H9 (cell line): ENCODE measurements around the gene CCDC174. TPM values are rescaled to one million over a fixed set of nuclear protein-coding genes. Genes with fewer than 3 reads are reported as not detected.

ENCODE experiments used
- DNase-seq: peaks from one replicate; pipeline ENCODE4 v3.0.0-alpha.2; 2017
- H2AFZ ChIP-seq: one replicate; pipeline ENCODE4 v1.6.1; 2013; ENCODE audit warnings: mild to moderate bottlenecking, low read length, control low read depth, moderate library complexity
- H2AK5ac ChIP-seq: 2 replicates; pipeline ENCODE4 v1.6.1; 2013; ENCODE audit warnings: low read length, control low read depth, mixed read lengths; ENCODE audit not compliant: insufficient read length
- H2BK120ac ChIP-seq: one replicate; pipeline ENCODE4 v1.6.1; 2013; ENCODE audit warnings: low read depth, mild to moderate bottlenecking, low read length, control low read depth, inconsistent platforms; ENCODE audit not compliant: poor library complexity, severe bottlenecking
- H2BK12ac ChIP-seq: 2 replicates; pipeline ENCODE4 v1.6.1; 2013; ENCODE audit warnings: low read length, control low read depth, mixed read lengths, low read depth; ENCODE audit not compliant: insufficient read length
- H2BK15ac ChIP-seq: 2 replicates; pipeline ENCODE4 v1.6.1; 2013; ENCODE audit warnings: low read depth, low read length, control low read depth
- H2BK20ac ChIP-seq: one replicate; pipeline ENCODE4 v1.6.1; 2013; ENCODE audit warnings: low read depth, mild to moderate bottlenecking, low read length, control low read depth, inconsistent platforms; ENCODE audit not compliant: poor library complexity, severe bottlenecking
- H2BK5ac ChIP-seq: 2 replicates; pipeline ENCODE4 v1.6.1; 2013; ENCODE audit warnings: low read length, control low read depth, mixed read lengths; ENCODE audit not compliant: insufficient read length
- H3K14ac ChIP-seq: 2 replicates; pipeline ENCODE4 v1.6.1; 2013; ENCODE audit warnings: low read length, control low read depth; ENCODE audit not compliant: insufficient read depth
- H3K18ac ChIP-seq: 2 replicates; pipeline ENCODE4 v1.6.1; 2013; ENCODE audit warnings: low read depth, mild to moderate bottlenecking, mixed read lengths, low read length, control low read depth; ENCODE audit not compliant: insufficient read length
- H3K23ac ChIP-seq: 2 replicates; pipeline ENCODE4 v1.6.1; 2013; ENCODE audit warnings: low read length, control low read depth, mixed read lengths, low read depth; ENCODE audit not compliant: insufficient read length
- H3K23me2 ChIP-seq: 2 replicates; pipeline ENCODE4 v1.6.1; 2013; ENCODE audit warnings: low read depth, mild to moderate bottlenecking, mixed read lengths, low read length, control low read depth; ENCODE audit not compliant: insufficient read length, poor library complexity, severe bottlenecking
- H3K27ac ChIP-seq: 2 replicates; pipeline ENCODE4 v1.5.1; 2013; ENCODE audit warnings: low read length, control low read depth, mixed read lengths, low read depth; ENCODE audit not compliant: insufficient read length
- H3K27me3 ChIP-seq: 2 replicates; pipeline ENCODE4 v1.6.1; 2013; ENCODE audit warnings: low read length, control low read depth, inconsistent platforms; ENCODE audit not compliant: insufficient read depth
- H3K4ac ChIP-seq: 2 replicates; pipeline ENCODE4 v1.6.1; 2013; ENCODE audit warnings: low read depth, mild to moderate bottlenecking, control low read depth, inconsistent platforms, low read length, moderate library complexity
- H3K4me1 ChIP-seq: 2 replicates; pipeline ENCODE4 v1.6.1; 2013; ENCODE audit warnings: low read length, control low read depth, inconsistent platforms; ENCODE audit not compliant: insufficient read depth
- H3K4me2 ChIP-seq: 2 replicates; pipeline ENCODE4 v1.6.1; 2013; ENCODE audit warnings: low read length, control low read depth, mixed read lengths; ENCODE audit not compliant: insufficient read length, insufficient read depth
- H3K56ac ChIP-seq: 2 replicates; pipeline ENCODE4 v1.6.1; 2013; ENCODE audit warnings: low read depth, mild to moderate bottlenecking, mixed read lengths, low read length, control low read depth; ENCODE audit not compliant: insufficient read length
- H3K79me1 ChIP-seq: 2 replicates; pipeline ENCODE4 v1.6.1; 2013; ENCODE audit warnings: low read depth, mild to moderate bottlenecking, moderate library complexity, low read length, control low read depth, inconsistent platforms; ENCODE audit not compliant: insufficient read depth, poor library complexity, severe bottlenecking
- H3K79me2 ChIP-seq: 2 replicates; pipeline ENCODE4 v1.6.1; 2013; ENCODE audit warnings: low read length, control low read depth, inconsistent platforms; ENCODE audit not compliant: insufficient read depth
- H3K9ac ChIP-seq: 2 replicates; pipeline ENCODE4 v1.6.1; 2013; ENCODE audit warnings: low read length, control low read depth, mixed read lengths; ENCODE audit not compliant: insufficient read length; ENCODE audit errors: extremely low read depth
- H3K9me3 ChIP-seq: one replicate; pipeline ENCODE4 v1.6.1; 2013; ENCODE audit warnings: low read depth, low read length, inconsistent platforms; ENCODE audit not compliant: control insufficient read depth
- H3T11ph ChIP-seq: one replicate; pipeline ENCODE4 v1.6.1; 2013; ENCODE audit warnings: mild to moderate bottlenecking, low read length, control low read depth, inconsistent platforms
- H4K20me1 ChIP-seq: one replicate; pipeline ENCODE4 v1.6.1; 2013; ENCODE audit not compliant: control insufficient read depth, insufficient read length, insufficient read depth
- H4K5ac ChIP-seq: 2 replicates; pipeline ENCODE4 v1.6.1; 2013; ENCODE audit warnings: low read depth, mild to moderate bottlenecking, mixed read lengths, low read length, control low read depth; ENCODE audit not compliant: insufficient read length
- H4K8ac ChIP-seq: replicated peaks from 2 replicates; pipeline ENCODE4 v1.6.1; 2013; ENCODE audit warnings: low read length, control low read depth, mixed read lengths, low read depth; ENCODE audit not compliant: insufficient read length
- H4K91ac ChIP-seq: 2 replicates; pipeline ENCODE4 v1.6.1; 2013; ENCODE audit warnings: low read depth, mild to moderate bottlenecking, moderate library complexity, mixed read lengths, low read length, control low read depth; ENCODE audit not compliant: insufficient read length
- H3K27ac Mint-ChIP-seq, 3 experiments: 2 replicates in 2 of 3; 3 replicates in 1 of 3; pipeline ENCODE4 v1.8.0; 2020 to 2021; ENCODE audit warnings: mixed read lengths in 3 of 3, mild to moderate bottlenecking in 1 of 3, moderate library complexity in 1 of 3
- H3K27me3 Mint-ChIP-seq: 2 replicates; pipeline ENCODE4 v1.8.0; 2021; ENCODE audit warnings: low read depth, mild to moderate bottlenecking, moderate library complexity, mixed read lengths
- H3K36me3 Mint-ChIP-seq, 3 experiments: 2 replicates in 2 of 3; 3 replicates in 1 of 3; pipeline ENCODE4 v1.8.0; 2020 to 2021; ENCODE audit warnings: low read depth in 3 of 3, mixed read lengths in 3 of 3; ENCODE audit not compliant: insufficient read depth in 1 of 3
- H3K4me1 Mint-ChIP-seq, 2 experiments: 2 replicates each; pipeline ENCODE4 v1.8.0; 2020; ENCODE audit warnings: mixed read lengths in 2 of 2
- H3K4me3 Mint-ChIP-seq, 2 experiments: 2 replicates in 1 of 2; 3 replicates in 1 of 2; pipeline ENCODE4 v1.8.0; 2020 to 2021; ENCODE audit warnings: mild to moderate bottlenecking in 2 of 2, mixed read lengths in 2 of 2, moderate library complexity in 1 of 2
- H3K9me3 Mint-ChIP-seq, 2 experiments: 2 replicates in 1 of 2; 3 replicates in 1 of 2; pipeline ENCODE4 v1.8.0; 2020; ENCODE audit warnings: mild to moderate bottlenecking in 2 of 2, mixed read lengths in 2 of 2, moderate library complexity in 1 of 2
- CTCF ChIP-seq: fragments of 200-600 bp; sonication (generic); conservative IDR thresholded peaks from 3 replicates; pipeline ENCODE4 v1.8.0; 2021; ENCODE audit warnings: antibody characterized with exemption, mild to moderate bottlenecking
- WGBS: extraction: QIAGEN DNeasy Blood & Tissue Kit; methylation state at CpG from one replicate; pipeline ENCODE4 v1.1.7; 2013; ENCODE audit warnings: missing lambda C conversion rate, low lambda C conversion rate, mixed read lengths; ENCODE audit not compliant: insufficient read length; ENCODE audit errors: extremely low coverage; 5-methylcytosine and 5-hydroxymethylcytosine counted together
- total RNA-seq: library from RNA; stranded (reverse); gene quantifications from 2 replicates; pipeline ENCODE4 v1.2.1, GENCODE V29; 2021

The CCDC174 gene
- total RNA-seq, 1 experiment from 2014 or later, result 15.2 TPM

GRCh38 chr3:14649466-14649865 lies 2.1 kb upstream of the CCDC174 start:
- no peaks in the 10 kb centered on the region for H4K20me1 ChIP-seq
- no peak overlapping the region for H3K18ac ChIP-seq
- no peak overlapping the region for H3K4me2 ChIP-seq
- H4K8ac ChIP-seq, result no peak overlapping the region
- H4K91ac ChIP-seq, result no peak overlapping the region
- no peak overlapping the region for H3K4ac ChIP-seq
- Mint-ChIP-seq H3K4me1 (peaks cover 5 to 14% of the 10 kb centered on the region in 2 experiments), H3K27ac (no peak overlapping the region), H3K36me3 (0 out of 7 replicates have a peak, but pooled peaks cover 0 to 5% (median 0%) of the 10 kb centered on the region in 3 experiments), H3K27me3 (peaks cover 44% of the 10 kb centered on the region), H3K9me3 (peaks cover 0 to 2% of the 10 kb centered on the region in 2 experiments; a peak in 1 of 5 replicates), H3K4me3 (no peak overlapping the region)
- H3K9ac ChIP-seq, result no peak overlapping the region
- H3K9me3 ChIP-seq, result no peaks in the 10 kb centered on the region
- H2BK5ac ChIP-seq, result no peak overlapping the region
- H2BK20ac ChIP-seq, result no peak overlapping the region
- no peak overlapping the region for H2BK120ac ChIP-seq
- H3K14ac ChIP-seq, result no peak overlapping the region
- peaks cover 6% of the 10 kb centered on the region for H3K23me2 ChIP-seq
- no peak for DNase-seq
- peaks cover 7% of the 10 kb centered on the region for H3K79me1 ChIP-seq
- no peak overlapping the region for H2AFZ ChIP-seq
- H2BK12ac ChIP-seq, result no peak overlapping the region
- no peak for TF ChIP-seq CTCF
- no CpG with 5 or more reads among the region's 2 CpGs for WGBS
- no peak overlapping the region for H2BK15ac ChIP-seq
- H2AK5ac ChIP-seq, result no peak overlapping the region
- no peak overlapping the region for H4K5ac ChIP-seq
- peaks cover 2% of the 10 kb centered on the region; the same call in 1 of the 2 replicates for H3K79me2 ChIP-seq
- H3K27me3 ChIP-seq, result no peaks in the 10 kb centered on the region; the same call in 1 of the 2 replicates
- H3K4me1 ChIP-seq, result no peaks in the 10 kb centered on the region
- no peak overlapping the region for H3K56ac ChIP-seq
- no peak overlapping the region for H3K23ac ChIP-seq
- no peak overlapping the region for H3T11ph ChIP-seq
- no peak overlapping the region for H3K27ac ChIP-seq
